Measurements from ENCODE around the gene UBE2H. TPM values are rescaled to one million over a fixed set of nuclear protein-coding genes. Genes with fewer than 3 reads are reported as not detected.

UBE2H gene
- total and polyA plus RNA-seq, 2 donors (not counting 1 experiment from before 2014, with no cell fraction given), result 23.3 to 54.1 TPM

DNA sequence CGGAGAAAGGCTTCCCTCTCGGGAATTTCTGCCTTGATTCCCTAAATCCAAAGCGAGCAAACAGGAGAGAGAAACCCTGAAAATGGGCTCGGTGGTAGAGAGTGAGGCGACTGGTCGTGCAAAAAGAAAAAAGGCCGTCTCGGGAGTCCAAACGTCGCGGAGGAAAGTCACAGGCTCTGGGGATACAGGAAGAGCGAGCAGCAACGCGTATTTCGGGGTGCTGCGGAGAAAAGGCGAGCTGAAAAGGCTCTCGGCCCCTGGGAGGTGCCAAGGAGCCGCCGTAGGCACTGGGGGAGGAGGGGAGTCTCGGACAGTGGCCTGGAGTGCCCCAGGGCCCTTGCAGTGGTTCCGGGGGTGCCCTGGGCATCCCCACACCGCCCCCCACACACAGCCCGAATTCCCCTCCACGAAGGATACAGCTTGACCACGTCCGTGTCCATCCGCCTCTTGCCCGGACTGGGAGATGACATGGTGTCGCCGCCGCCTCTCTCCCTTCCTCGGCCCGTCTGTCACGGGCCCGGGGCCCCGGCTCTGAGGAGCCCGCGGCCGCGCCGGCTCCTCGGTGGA is 591 bp downstream of the UBE2H start:
- Histone ChIP-seq H3K4me2 (replicated peaks; ENCODE audit: low read depth, low read length, poor library complexity, severe bottlenecking) (peak overlapping the region; percentile 87), H3K79me2 (ENCODE audit: control insufficient read depth, insufficient read depth, low read length) (peaks cover 57% of the 10 kb centered on the region), H3K4me3 (ENCODE audit: control extremely low read depth in 1 of 5, extremely low read depth in 1 of 5, insufficient read depth in 1 of 5, low read depth in 2 of 5, low read length in 4 of 5) (peak overlapping the region; percentile 72 to 95 (median 93)), H2AFZ (ENCODE audit: insufficient read depth, low read depth, low read length, poor library complexity, severe bottlenecking) (peak overlapping the region; percentile 64), H3K9ac (ENCODE audit: low read length) (peak overlapping the region; percentile 87), H3K9me3 (ENCODE audit: control extremely low read depth in 1 of 3, control insufficient read depth in 2 of 3, insufficient read depth in 1 of 3, low read length in 2 of 3) (no peaks in the 10 kb centered on the region), H4K20me1 (ENCODE audit: control insufficient read depth, insufficient read depth, low read length, poor library complexity, severe bottlenecking) (peaks cover 18% of the 10 kb centered on the region), H3K36me3 (replicated peaks in 1 of 2; ENCODE audit: control extremely low read depth in 1 of 2, control insufficient read depth in 1 of 2, extremely low read depth in 1 of 2, insufficient read depth in 2 of 2, low read length in 1 of 2) (no peaks in the 10 kb centered on the region), H3K27ac (ENCODE audit: low read length in 2 of 2) (peak overlapping the region; percentile 87 to 94), H3K27me3 (replicated peaks in 1 of 4; ENCODE audit: control extremely low read depth in 1 of 4, control insufficient read depth in 3 of 4, insufficient read depth in 4 of 4, low read length in 3 of 4) (no peaks in the 10 kb centered on the region), H3K4me1 (ENCODE audit: control insufficient read depth in 2 of 2, insufficient read depth in 2 of 2, low read length in 2 of 2) (peaks cover 37 to 44% of the 10 kb centered on the region in 2 donors)
- TF ChIP-seq EZH2 (IDR thresholded peaks at IDR 0.05; ENCODE audit: borderline replicate concordance, insufficient read depth, low read depth, low read length, poor library complexity, severe bottlenecking) (no peak), CTCF (IDR thresholded peaks at IDR 0.05) (no peak)
- POLR2A ChIA-PET, result no interaction called here
- H3K4me3 Mint-ChIP-seq, result no peak overlapping the region
- CTCF ChIA-PET, result interaction anchor here (0.7 to 1.5 kb wide), 4 partner anchors 14 to 123 kb away, joined by 3 to 6 read pairs (median 4); no protein-coding TSS in a partner anchor
- H3K9me3 Mint-ChIP-seq (ENCODE audit: insufficient read depth), result no peaks in the 10 kb centered on the region
- under 1% methylated on average over 40 of the region's 43 CpGs for WGBS (ENCODE audit: insufficient coverage)
- ATAC-seq (ENCODE audit: low read depth), result peak; percentile 10
- no peak for DNase-seq
- H3K27me3 Mint-ChIP-seq, result no peaks in the 10 kb centered on the region
- intact Hi-C loops (cut with micrococcal nuclease), result loop anchor here (2.0 to 5.0 kb wide), 6 partner anchors 100 to 449 kb away; partner anchors contain the start of genes NRF1, SMKR1, SSMEM1 and TMEM209
- H3K4me1 Mint-ChIP-seq, result peaks cover 22% of the 10 kb centered on the region
- no peak overlapping the region for H3K27ac Mint-ChIP-seq
